WTC11 (cell line): Measurements from ENCODE around the gene CARMIL1. TPM values are rescaled to one million over a fixed set of nuclear protein-coding genes. Genes with fewer than 3 reads are reported as not detected.

Experiments
- ATAC-seq: fragments of 200-7000 bp; cut with Tn5 transposase; 2 replicates; pipeline ENCODE4 v1.10.0; 2021; ENCODE audit warnings: mild to moderate bottlenecking, moderate library complexity
- CTCF ChIA-PET: fragments of 300-600 bp; sonication (Branson Sonifier 250); formaldehyde crosslinking; loops from one replicate; lab custom pipeline; 2021; ENCODE audit warnings: antibody characterized with exemption; lab: Charles Lee
- POLR2A ChIA-PET: fragments of 350-600 bp; sonication (Branson Sonifier 250); formaldehyde crosslinking; loops from one replicate; lab custom pipeline; 2021; ENCODE audit warnings: antibody characterized with exemption; lab: Charles Lee
- DNase-seq: peaks from one replicate; pipeline ENCODE4 v3.0.0; 2021; ENCODE audit warnings: low spot score
- H3K27ac Mint-ChIP-seq: 2 replicates; pipeline ENCODE4 v1.8.0; 2021; ENCODE audit warnings: mixed read lengths
- H3K27me3 Mint-ChIP-seq: 2 replicates; pipeline ENCODE4 v1.8.0; 2021; ENCODE audit warnings: low read depth, mild to moderate bottlenecking, moderate library complexity, mixed read lengths
- H3K36me3 Mint-ChIP-seq: 2 replicates; pipeline ENCODE4 v1.8.0; 2021; ENCODE audit warnings: mixed read lengths
- H3K4me1 Mint-ChIP-seq: 2 replicates; pipeline ENCODE4 v1.8.0; 2022; ENCODE audit warnings: mixed read lengths
- H3K4me3 Mint-ChIP-seq: 2 replicates; pipeline ENCODE4 v1.8.0; 2021; ENCODE audit warnings: mild to moderate bottlenecking, moderate library complexity, mixed read lengths
- H3K9me3 Mint-ChIP-seq: 2 replicates; pipeline ENCODE4 v1.8.0; 2021; ENCODE audit warnings: mixed read lengths
- ATF2 ChIP-seq: sonication (generic); formaldehyde crosslinking; IDR thresholded peaks from 2 replicates; pipeline ENCODE4 v1.8.1; 2022; ENCODE audit warnings: low read depth, missing genetic modification reagents, borderline replicate concordance
- CREM ChIP-seq: sonication (generic); formaldehyde crosslinking; IDR thresholded peaks from 2 replicates; pipeline ENCODE4 v1.8.1; 2022; ENCODE audit warnings: mild to moderate bottlenecking, missing genetic modification reagents, moderate library complexity
- E2F1 ChIP-seq: sonication (generic); formaldehyde crosslinking; IDR thresholded peaks from 2 replicates; pipeline ENCODE4 v1.8.0; 2022; ENCODE audit warnings: mild to moderate bottlenecking, missing genetic modification reagents
- FOXK1 ChIP-seq: sonication (generic); formaldehyde crosslinking; IDR thresholded peaks from 2 replicates; pipeline ENCODE4 v1.8.0; 2022; ENCODE audit warnings: mild to moderate bottlenecking, moderate library complexity, missing genetic modification reagents
- FOXP4 ChIP-seq: sonication (generic); formaldehyde crosslinking; IDR thresholded peaks from 2 replicates; pipeline ENCODE4 v1.8.0; 2022; ENCODE audit warnings: mild to moderate bottlenecking, missing genetic modification reagents
- GABPB1 ChIP-seq: sonication (generic); formaldehyde crosslinking; IDR thresholded peaks from 2 replicates; pipeline ENCODE4 v1.8.1; 2023; ENCODE audit warnings: mild to moderate bottlenecking, missing genetic modification reagents
- MYBL2 ChIP-seq: sonication (generic); formaldehyde crosslinking; IDR thresholded peaks from 2 replicates; pipeline ENCODE4 v1.8.1; 2023; ENCODE audit warnings: mild to moderate bottlenecking, moderate library complexity, missing genetic modification reagents
- NR2C2 ChIP-seq: sonication (generic); formaldehyde crosslinking; IDR thresholded peaks from 2 replicates; pipeline ENCODE4 v1.8.0; 2022; ENCODE audit warnings: mild to moderate bottlenecking, missing genetic modification reagents
- ZNF138 ChIP-seq: sonication (generic); formaldehyde crosslinking; conservative IDR thresholded peaks from 2 replicates; pipeline ENCODE4 v1.8.1; 2022; ENCODE audit warnings: mild to moderate bottlenecking, moderate library complexity, missing genetic modification reagents
- ZNF263 ChIP-seq: sonication (generic); formaldehyde crosslinking; IDR thresholded peaks from 2 replicates; pipeline ENCODE4 v1.8.1; 2022; ENCODE audit warnings: low read depth, mild to moderate bottlenecking, moderate library complexity, missing genetic modification reagents
- ZNF423 ChIP-seq: fragments of 250-450 bp; sonication (Bioruptor Pico); IDR thresholded peaks from 2 replicates; pipeline ENCODE4 v2.1.2; 2022; ENCODE audit warnings: mild to moderate bottlenecking, moderate library complexity
- ZNF532 ChIP-seq: fragments of 250-450 bp; sonication (Bioruptor Pico); IDR thresholded peaks from 2 replicates; pipeline ENCODE4 v1.9.0; 2021; ENCODE audit warnings: mild to moderate bottlenecking, borderline replicate concordance
- total RNA-seq: library from RNA; stranded (reverse); gene quantifications from 3 replicates; pipeline ENCODE4 v1.2.3, GENCODE V29; 2021
- TF ChIP-seq, protein P1 (sequence below): fragments of 250-450 bp; sonication (Bioruptor Pico); IDR thresholded peaks from 2 replicates; pipeline ENCODE4 v1.9.0; 2021; ENCODE audit warnings: moderate library complexity, mild to moderate bottlenecking, inconsistent platforms, borderline replicate concordance
- TF ChIP-seq, protein P2 (sequence below): fragments of 250-450 bp; sonication (Bioruptor Pico); conservative IDR thresholded peaks from 2 replicates; pipeline ENCODE4 v1.9.0; 2021; ENCODE audit warnings: mild to moderate bottlenecking
- TF ChIP-seq, protein P3 (sequence below): fragments of 250-450 bp; sonication (Bioruptor Pico); IDR thresholded peaks from 2 replicates; pipeline ENCODE4 v1.9.0; 2021; ENCODE audit warnings: mild to moderate bottlenecking
- TF ChIP-seq, protein P4 (sequence below): sonication (generic); formaldehyde crosslinking; IDR thresholded peaks from 2 replicates; pipeline ENCODE4 v1.8.0; 2022; ENCODE audit warnings: mild to moderate bottlenecking, missing genetic modification reagents

The CARMIL1 gene
- total RNA-seq, 1 experiment from 2014 or later, result 36.2 TPM

GRCh38 chr6:25292384-25292783, 13.2 kb downstream of the CARMIL1 start (continued):
- no peak for TF ChIP-seq CREM (CRISPR knock-in tag)
- TF ChIP-seq MYBL2, result no peak
- TF ChIP-seq, protein P1, sequence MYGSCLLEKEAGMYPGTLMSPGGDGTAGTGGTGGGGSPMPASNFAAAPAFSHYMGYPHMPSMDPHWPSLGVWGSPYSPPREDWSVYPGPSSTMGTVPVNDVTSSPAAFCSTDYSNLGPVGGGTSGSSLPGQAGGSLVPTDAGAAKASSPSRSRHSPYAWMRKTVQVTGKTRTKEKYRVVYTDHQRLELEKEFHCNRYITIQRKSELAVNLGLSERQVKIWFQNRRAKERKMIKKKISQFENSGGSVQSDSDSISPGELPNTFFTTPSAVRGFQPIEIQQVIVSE, result no peak
- no peak for TF ChIP-seq E2F1 (CRISPR knock-in tag)
- TF ChIP-seq, protein P2, sequence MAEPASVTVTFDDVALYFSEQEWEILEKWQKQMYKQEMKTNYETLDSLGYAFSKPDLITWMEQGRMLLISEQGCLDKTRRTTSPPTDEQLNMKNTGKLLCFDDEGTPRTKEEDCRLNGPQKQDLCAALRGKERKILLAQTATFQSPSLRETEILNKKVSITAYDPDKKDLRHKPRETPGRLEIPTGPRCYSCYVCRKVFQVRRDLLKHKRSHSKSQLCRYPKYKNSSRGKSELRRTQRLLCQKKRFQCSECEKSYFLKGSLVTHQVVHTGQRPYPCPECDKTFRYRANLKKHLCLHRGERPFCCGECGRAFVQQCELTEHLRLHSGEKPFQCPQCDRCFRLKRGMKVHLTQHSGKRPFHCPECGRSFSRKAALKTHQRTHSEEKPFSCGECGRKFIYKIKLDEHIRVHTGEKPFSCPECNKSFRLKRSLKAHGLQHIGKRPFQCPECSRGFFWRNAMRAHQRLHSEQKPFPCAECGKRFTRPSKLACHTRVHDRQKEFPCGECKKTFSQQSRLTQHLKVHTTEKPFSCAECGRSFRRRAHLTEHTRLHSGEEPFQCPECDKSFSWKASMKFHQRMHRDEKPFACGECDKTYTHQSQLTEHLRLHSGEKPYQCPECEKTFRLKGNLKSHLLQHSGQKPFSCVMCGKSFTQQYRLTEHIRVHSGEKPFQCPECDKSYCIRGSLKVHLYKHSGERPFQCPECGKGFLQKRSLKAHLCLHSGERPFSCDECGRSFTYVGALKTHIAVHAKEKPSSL, result no peak
- TF ChIP-seq, protein P3, sequence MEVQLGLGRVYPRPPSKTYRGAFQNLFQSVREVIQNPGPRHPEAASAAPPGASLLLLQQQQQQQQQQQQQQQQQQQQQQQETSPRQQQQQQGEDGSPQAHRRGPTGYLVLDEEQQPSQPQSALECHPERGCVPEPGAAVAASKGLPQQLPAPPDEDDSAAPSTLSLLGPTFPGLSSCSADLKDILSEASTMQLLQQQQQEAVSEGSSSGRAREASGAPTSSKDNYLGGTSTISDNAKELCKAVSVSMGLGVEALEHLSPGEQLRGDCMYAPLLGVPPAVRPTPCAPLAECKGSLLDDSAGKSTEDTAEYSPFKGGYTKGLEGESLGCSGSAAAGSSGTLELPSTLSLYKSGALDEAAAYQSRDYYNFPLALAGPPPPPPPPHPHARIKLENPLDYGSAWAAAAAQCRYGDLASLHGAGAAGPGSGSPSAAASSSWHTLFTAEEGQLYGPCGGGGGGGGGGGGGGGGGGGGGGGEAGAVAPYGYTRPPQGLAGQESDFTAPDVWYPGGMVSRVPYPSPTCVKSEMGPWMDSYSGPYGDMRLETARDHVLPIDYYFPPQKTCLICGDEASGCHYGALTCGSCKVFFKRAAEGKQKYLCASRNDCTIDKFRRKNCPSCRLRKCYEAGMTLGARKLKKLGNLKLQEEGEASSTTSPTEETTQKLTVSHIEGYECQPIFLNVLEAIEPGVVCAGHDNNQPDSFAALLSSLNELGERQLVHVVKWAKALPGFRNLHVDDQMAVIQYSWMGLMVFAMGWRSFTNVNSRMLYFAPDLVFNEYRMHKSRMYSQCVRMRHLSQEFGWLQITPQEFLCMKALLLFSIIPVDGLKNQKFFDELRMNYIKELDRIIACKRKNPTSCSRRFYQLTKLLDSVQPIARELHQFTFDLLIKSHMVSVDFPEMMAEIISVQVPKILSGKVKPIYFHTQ (CRISPR knock-in tag), result no peak
- no peak for TF ChIP-seq FOXP4 (CRISPR knock-in tag)
- no peak for TF ChIP-seq ZNF423 (CRISPR knock-in tag)
- no peak for TF ChIP-seq ATF2 (CRISPR knock-in tag)
- TF ChIP-seq, protein P4, sequence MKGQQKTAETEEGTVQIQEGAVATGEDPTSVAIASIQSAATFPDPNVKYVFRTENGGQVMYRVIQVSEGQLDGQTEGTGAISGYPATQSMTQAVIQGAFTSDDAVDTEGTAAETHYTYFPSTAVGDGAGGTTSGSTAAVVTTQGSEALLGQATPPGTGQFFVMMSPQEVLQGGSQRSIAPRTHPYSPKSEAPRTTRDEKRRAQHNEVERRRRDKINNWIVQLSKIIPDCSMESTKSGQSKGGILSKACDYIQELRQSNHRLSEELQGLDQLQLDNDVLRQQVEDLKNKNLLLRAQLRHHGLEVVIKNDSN (CRISPR knock-in tag), result no peak
- TF ChIP-seq FOXK1 (CRISPR knock-in tag), result no peak
- TF ChIP-seq, all 79 proteins: peak for 0

DNA sequence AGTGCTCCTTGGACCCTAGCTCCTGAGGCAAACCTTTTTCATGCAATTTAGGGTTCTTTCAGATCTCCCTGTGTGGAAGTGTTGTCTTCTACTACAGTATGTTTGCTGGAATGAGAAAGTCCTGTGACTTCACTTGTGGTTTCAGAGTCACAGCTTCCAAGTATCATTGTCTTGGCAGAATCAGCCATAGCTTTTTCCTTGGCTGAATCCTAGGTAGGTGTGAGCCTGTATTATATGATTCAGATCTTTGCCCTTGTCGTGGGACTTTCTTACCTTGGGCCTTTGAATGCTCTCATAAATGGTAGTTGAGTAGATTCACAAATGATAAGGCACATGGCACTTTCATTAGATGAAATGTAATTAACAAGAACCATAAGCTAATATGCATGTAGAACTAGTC, 16.5 kb downstream of the CARMIL1 start:
- CTCF ChIA-PET, result interaction anchor here (1.1 kb wide), 1 partner anchor 697 kb away, joined by 4 read pairs; no protein-coding TSS in a partner anchor
- H3K4me3 Mint-ChIP-seq, result no peak overlapping the region
- TF ChIP-seq CREM (CRISPR knock-in tag), result no peak
- TF ChIP-seq, protein P1, result no peak
- TF ChIP-seq ZNF138 (CRISPR knock-in tag), result no peak
- TF ChIP-seq ZNF263 (CRISPR knock-in tag), result no peak
- no peak for TF ChIP-seq NR2C2
- no peak for TF ChIP-seq GABPB1
- TF ChIP-seq ZNF532 (CRISPR knock-in tag), result no peak
- TF ChIP-seq, protein P4 (CRISPR knock-in tag), result no peak

More for the DNA sequence above, 16.5 kb downstream of the CARMIL1 start:
- no peaks in the 10 kb centered on the region for H3K27me3 Mint-ChIP-seq
- ATAC-seq (no peak), DNase-seq (no peak)
- H3K9me3 Mint-ChIP-seq, result no peaks in the 10 kb centered on the region
- POLR2A ChIA-PET, result interaction anchor here (0.5 kb wide), 1 partner anchor 414 kb away, joined by 3 read pairs; no protein-coding TSS in a partner anchor
- no peaks in the 10 kb centered on the region for H3K36me3 Mint-ChIP-seq
- no peak overlapping the region for H3K27ac Mint-ChIP-seq
- H3K4me1 Mint-ChIP-seq, result peaks cover 22% of the 10 kb centered on the region
